ES-I3 (cell line): ENCODE data around the gene SEMA3A.
"Not testable (repeated sequence)": the region's sequence is repeated elsewhere in the genome, so short reads cannot be mapped to it uniquely, and the experiment has no call there.

Source experiments
- H3K36me3 ChIP-seq: 2 replicates; pipeline ENCODE4 v1.6.1; 2013; ENCODE audit warnings: mild to moderate bottlenecking, low read length, control low read depth, moderate library complexity; ENCODE audit not compliant: insufficient read depth
- H3K4me1 ChIP-seq: 2 replicates; pipeline ENCODE4 v1.6.1; 2013; ENCODE audit warnings: mild to moderate bottlenecking, control low read depth, low read length; ENCODE audit not compliant: insufficient read depth
- H3K9ac ChIP-seq: 2 replicates; pipeline ENCODE4 v1.6.1; 2013; ENCODE audit warnings: low read depth, mild to moderate bottlenecking, low read length, moderate library complexity
- H3K9me3 ChIP-seq: 2 replicates; pipeline ENCODE4 v1.6.1; 2013; ENCODE audit warnings: mild to moderate bottlenecking, low read length, moderate library complexity; ENCODE audit not compliant: control insufficient read depth, insufficient read depth

SEMA3A gene

GRCh38 chr7:84157171-84157570 is 37.4 kb downstream of the SEMA3A start:
- Histone ChIP-seq H3K9ac (no peak overlapping the region), H3K36me3 (no peaks in the 10 kb centered on the region), H3K4me1 (peaks cover 11% of the 10 kb centered on the region; the same call in 1 of the 2 replicates), H3K9me3 (no peaks in the 10 kb centered on the region)

GRCh38 chr7:84154991-84155781 is 39.4 kb downstream of the SEMA3A start:
- peaks cover 11% of the 10 kb centered on the region; the same call in 1 of the 2 replicates for H3K4me1 ChIP-seq
- H3K36me3 ChIP-seq: no peaks in the 10 kb centered on the region
- H3K9me3 ChIP-seq: no peaks in the 10 kb centered on the region
- no peak overlapping the region for H3K9ac ChIP-seq

DNA sequence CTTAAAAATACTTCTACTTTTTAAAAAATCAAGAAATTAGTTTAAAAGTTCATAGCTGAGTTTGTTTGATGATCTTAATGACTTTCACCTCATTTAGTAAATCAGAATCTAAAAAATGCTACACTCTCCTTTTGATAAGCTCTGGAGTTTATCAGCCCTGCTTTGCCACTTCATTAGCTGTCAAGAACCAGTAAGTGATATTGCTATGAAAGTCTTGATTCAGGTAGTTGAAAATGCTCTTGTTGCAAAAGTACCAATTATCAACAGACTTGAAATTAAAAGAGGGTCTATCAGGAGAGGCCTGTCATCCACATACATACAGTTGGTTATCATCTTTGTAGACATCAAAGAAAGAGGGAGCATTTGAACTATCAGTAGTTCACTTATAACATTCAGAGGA is 41.6 kb downstream of the SEMA3A start:
- Histone ChIP-seq H3K36me3 (no peaks in the 10 kb centered on the region), H3K9ac (no peak overlapping the region), H3K9me3 (no peaks in the 10 kb centered on the region), H3K4me1 (peaks cover 20% of the 10 kb centered on the region)

GRCh38 chr7:84150370-84150769 is 44.2 kb downstream of the SEMA3A start:
- not testable (repeated sequence) for H3K9me3 ChIP-seq, H3K36me3 ChIP-seq
- Histone ChIP-seq H3K4me1 (peaks cover 33% of the 10 kb centered on the region), H3K9ac (peak overlapping the region; percentile 64)

- Histone ChIP-seq H3K36me3 (no peaks in the 10 kb centered on the region), H3K9ac (peak overlapping the region; percentile 64), H3K4me1 (peaks cover 38% of the 10 kb centered on the region), H3K9me3 (no peaks in the 10 kb centered on the region)
Measured at GRCh38 chr7:84149573-84149972, 45.0 kb downstream of the SEMA3A start.

GRCh38 chr7:84145892-84146291 is 48.7 kb downstream of the SEMA3A start:
- Histone ChIP-seq H3K36me3 (no peaks in the 10 kb centered on the region), H3K4me1 (peaks cover 50% of the 10 kb centered on the region), H3K9ac (no peak overlapping the region), H3K9me3 (no peaks in the 10 kb centered on the region)

DNA sequence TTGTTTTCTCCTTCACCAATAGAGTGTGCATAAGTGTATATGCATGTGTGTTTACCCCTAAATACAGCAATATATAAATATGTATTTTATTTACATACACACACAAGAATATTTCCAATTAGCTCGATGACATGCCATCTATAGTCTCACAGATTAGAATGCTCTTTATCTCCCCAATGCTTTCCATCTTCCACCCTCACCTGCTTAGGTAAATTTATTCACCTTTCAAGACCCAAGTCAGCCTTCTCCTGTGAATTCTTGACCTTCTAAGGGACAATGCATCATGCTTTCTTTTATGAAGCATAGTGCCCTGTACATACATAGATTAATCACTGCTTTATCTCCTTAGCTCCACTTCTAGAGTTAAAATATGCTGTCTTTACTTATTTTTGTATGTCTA is 49.7 kb downstream of the SEMA3A start:
- H3K9me3 ChIP-seq: no peaks in the 10 kb centered on the region
- H3K9ac ChIP-seq: no peak overlapping the region
- H3K4me1 ChIP-seq: peaks cover 50% of the 10 kb centered on the region
- H3K36me3 ChIP-seq: no peaks in the 10 kb centered on the region

DNA sequence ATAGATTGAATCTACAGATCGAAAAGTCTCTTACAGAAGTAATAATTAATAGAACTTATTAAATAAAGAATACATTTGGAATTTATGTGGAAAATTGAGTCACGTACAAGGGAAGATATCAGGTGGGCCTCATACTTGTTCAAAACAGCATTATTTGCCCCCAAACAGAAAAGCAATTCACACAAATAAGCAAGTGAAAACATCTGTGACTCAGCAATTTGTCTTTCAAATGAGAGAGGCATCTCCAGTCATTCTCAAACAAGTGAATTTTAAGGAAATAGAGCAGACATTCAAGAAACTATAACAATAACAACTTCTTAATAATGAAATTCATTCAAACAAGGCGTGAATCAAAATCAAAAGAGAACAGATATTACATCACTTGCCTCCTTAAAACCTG is 50.1 kb downstream of the SEMA3A start:
- peaks cover 49% of the 10 kb centered on the region for H3K4me1 ChIP-seq
- no peak overlapping the region for H3K9ac ChIP-seq
- no peaks in the 10 kb centered on the region for H3K9me3 ChIP-seq
- H3K36me3 ChIP-seq: no peaks in the 10 kb centered on the region

DNA sequence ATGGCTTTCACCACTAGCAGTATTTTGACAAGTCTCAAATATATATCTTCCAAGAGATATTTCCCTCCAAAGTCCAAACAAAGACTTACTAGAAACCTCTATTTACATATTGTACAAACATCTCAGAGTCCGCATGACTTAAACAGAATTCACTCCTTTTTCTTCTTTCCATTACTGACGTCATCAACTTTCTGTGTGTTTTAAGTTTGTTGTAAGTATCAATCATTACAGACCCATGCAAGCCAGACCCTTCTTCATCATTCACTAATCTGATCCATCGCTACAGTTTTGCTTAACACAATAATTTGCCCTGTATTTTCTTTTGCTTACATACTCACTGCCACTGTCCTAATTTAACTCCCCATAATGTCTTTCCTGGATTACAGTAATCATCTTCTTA is 51.9 kb downstream of the SEMA3A start:
- Histone ChIP-seq H3K9ac (no peak overlapping the region), H3K36me3 (no peaks in the 10 kb centered on the region), H3K9me3 (no peaks in the 10 kb centered on the region), H3K4me1 (peaks cover 37% of the 10 kb centered on the region)

DNA sequence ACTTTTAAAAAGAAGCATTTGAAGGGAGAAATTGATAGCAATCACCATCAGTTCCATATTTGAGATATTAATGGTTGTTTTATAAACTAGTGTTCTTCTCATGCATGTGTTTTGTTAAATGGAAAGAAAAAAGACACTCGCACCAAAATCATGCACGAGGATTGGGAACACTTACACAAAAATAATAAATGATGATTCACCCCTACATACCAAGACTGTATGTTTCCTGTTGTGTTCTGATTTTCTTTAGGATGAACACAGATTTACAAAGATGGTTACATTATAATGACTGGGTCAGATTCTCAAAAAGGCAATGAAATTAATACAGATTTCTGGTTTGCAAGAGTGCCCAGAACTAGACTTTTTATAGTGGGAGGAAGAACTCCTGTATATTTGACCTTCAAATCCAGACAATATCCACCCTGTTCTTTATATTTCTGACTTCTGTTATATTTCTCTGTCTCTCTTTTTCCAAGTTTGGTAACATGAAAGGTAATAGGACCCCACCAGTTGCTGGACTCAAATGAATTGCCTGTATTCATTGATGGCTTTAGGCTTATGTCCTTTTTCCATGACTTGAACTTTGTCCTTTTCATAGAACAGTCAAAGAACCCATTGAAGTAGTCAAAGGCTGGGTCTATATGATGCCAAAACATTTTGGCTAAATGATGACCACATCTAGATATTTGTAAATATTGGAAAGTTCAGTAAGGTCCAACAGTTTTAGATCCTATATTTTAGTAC is 54.4 kb downstream of the SEMA3A start:
- Histone ChIP-seq H3K4me1 (peaks cover 17% of the 10 kb centered on the region), H3K36me3 (no peaks in the 10 kb centered on the region), H3K9me3 (no peaks in the 10 kb centered on the region), H3K9ac (no peak overlapping the region)

DNA sequence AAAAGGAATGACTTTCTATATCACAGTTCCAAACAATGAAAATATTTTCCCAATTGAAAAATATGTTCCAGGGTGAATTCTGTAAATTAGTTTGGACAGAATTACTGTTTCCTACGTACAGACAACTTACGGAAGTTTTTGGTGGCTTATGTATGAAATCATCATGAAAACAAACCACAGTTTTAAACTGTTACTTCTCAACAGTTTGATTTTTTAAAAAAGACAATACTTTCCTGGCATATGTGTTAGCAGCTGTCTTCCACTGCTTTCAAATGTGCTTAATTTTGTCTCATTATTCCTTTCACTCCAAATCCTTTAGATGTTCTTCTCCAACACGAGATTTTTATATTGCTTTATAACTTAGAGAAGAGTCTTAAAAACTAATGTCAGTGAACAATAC is 56.2 kb downstream of the SEMA3A start:
- Histone ChIP-seq H3K36me3 (no peaks in the 10 kb centered on the region), H3K4me1 (peaks cover 7% of the 10 kb centered on the region), H3K9me3 (no peaks in the 10 kb centered on the region), H3K9ac (no peak overlapping the region)

DNA sequence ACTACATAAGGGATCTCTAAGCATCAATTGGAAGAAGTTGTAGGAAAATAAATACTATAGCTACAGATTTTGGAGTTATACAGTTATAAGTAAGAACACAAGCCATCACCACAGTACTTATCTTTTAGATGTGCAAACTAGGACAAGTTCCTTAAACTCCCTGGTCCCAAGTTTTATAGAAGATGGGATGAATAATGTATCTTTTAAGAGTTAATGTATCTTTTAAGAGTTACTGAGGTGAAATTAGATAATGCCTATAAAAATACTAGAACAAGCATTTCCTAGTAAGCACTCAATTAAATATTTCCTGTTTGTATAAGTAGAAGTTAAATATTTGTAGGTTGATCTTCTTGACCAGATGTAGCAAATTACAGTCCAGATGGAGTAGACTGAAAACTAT is 56.8 kb downstream of the SEMA3A start:
- Histone ChIP-seq H3K36me3 (no peaks in the 10 kb centered on the region), H3K4me1 (peaks cover under 1% of the 10 kb centered on the region; the same call in 1 of the 2 replicates), H3K9ac (no peak overlapping the region), H3K9me3 (no peaks in the 10 kb centered on the region)

- Histone ChIP-seq H3K36me3 (no peaks in the 10 kb centered on the region), H3K9me3 (no peaks in the 10 kb centered on the region)
Measured at GRCh38 chr7:84136809-84137208, 57.8 kb downstream of the SEMA3A start.

DNA sequence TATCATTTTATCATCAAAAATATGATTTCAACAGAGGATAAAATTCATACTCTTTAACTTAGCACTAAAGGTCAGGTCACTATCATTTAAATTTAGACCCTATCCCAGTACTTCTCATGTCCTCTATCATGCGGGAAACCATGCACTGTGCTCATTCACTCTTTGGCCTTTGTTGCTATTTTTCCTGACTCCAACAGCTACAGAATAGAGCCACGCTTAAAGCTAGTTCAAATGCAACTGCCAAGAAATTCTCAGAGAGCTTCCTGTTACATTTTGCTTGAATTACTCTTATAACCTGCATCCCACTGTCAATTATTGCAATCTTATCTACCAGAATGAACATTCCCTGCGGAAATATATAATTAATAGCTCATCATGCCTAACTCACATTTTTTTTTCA is 58.3 kb downstream of the SEMA3A start:
- H3K9me3 ChIP-seq: no peaks in the 10 kb centered on the region
- H3K36me3 ChIP-seq: no peaks in the 10 kb centered on the region
- H3K9ac ChIP-seq: no peak overlapping the region
- no peaks in the 10 kb centered on the region; the same call in 1 of the 2 replicates for H3K4me1 ChIP-seq

More at GRCh38 chr7:84136809-84137208, 57.8 kb downstream of the SEMA3A start:
- H3K4me1 ChIP-seq: no peaks in the 10 kb centered on the region; the same call in 1 of the 2 replicates
- H3K9ac ChIP-seq: no peak overlapping the region

DNA sequence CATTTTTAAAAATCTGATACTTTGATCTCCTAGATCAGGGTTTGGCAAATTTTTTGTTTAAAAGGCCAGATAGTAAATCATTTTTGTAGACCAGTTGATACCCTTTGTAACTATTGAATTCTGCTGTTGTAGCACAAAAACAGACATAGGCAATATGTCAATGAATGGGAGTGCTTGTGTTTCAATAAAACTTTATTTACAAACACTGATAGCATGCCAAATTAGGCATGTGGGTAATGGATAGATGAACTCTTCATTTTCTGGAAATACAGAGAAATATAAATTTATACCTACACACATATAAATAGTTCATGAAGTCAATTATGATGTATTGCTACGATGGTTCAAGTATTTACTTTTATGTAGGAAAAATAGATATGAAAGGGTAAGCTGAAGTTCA is 60.4 kb downstream of the SEMA3A start:
- no peak overlapping the region for H3K9ac ChIP-seq
- H3K9me3 ChIP-seq: no peaks in the 10 kb centered on the region
- no peaks in the 10 kb centered on the region for H3K36me3 ChIP-seq
- H3K4me1 ChIP-seq: no peaks in the 10 kb centered on the region; the same call in 1 of the 2 replicates
